Stimulated activated CD4-positive, alpha-beta T cell treated with anti-CD3 and anti-CD28 coated beads, TNF-alpha, amount 100 ng/mL, for 4 hours (primary cell): Measurements from ENCODE around the gene RAX.

Experiments used
- DNase-seq, 3 experiments: peaks; one replicate each; pipeline ENCODE4 v3.0.0-alpha.2; 2020; ENCODE audit warnings: low read depth in 3 of 3

The RAX gene

DNA sequence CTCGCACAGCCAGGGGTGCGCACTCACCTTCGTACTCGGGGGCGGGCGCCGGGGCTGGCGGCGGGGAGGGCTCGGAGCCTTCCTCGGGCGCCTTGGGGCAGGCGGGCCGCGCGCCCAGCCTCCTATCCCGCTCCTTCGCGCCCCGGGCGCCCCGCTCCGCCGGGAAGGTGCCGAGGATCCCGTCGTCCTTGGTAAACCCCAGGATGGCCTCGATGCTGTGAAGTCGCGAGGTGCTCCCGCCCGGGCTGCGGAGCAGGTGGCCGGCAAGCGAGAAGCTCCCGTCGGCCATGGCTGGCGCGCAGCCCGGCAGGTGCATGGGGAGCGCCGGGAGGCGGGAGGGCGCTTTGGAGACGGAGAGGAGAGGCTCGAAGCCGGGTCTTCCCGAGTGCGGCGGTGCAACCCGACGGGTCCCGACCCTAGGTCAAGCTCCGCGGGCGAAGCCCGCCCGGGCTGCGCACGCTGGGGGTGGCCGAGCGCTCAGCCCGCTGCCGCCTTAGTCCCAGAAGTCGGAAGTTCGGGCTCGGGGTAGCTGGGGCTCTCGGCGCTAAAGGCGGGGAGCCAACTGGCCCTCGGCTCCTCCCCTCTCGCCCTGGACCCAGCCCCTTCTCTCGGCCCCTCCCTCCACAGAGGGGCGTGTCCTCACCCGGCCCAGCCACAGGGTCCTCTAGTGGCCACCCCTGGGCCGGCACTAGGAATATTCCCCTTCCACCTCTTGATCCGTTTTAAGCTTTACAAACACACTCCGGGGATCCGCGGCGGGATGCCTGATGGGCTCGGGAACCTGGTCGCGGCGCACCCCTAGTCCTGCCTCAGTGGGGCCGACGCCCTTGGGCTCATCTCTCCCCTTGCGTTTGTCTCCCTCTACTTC is at the start of gene RAX:
Gene RAX (minus strand): TSS at position 564 of the 868 bp plus-strand sequence. CDS start 248 bp downstream, at position 316.
- no peak for DNase-seq

DNA sequence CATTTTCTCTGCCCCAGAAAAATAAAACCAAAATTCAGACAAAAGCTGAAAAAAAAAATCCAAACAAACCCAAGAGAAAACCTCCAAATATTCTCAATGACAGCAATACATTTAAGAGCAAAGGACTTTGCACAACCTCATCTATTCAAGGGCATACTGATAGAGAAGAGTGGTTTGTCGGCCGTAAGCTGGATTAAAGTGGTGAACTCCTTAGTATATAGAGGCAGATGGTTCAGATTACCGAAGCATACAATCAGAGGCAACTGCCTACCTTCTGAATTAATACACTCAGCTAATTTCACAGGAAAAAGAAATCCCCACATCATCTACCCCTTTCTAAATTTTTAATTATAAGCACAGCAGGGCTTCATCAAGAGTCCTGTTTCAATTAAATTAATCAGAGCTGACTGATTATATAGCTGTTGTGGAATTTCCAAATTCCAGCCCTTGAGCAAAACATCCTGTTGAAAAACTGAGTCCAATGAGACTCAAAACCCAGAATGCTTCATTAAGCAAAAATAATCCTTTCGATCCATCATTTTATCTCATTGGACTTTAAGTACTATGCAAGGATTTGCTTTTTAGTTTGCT is 45.3 kb upstream of the RAX start, which contains the start of gene CPLX4:
Gene CPLX4 (minus strand): TSS at position 190 of the 591 bp plus-strand sequence. CDS start 187 bp downstream, at position 3.
- DNase-seq = no peak

GRCh38 chr18:59311631-59312030 is 38.4 kb upstream of the RAX start:
- no peak for DNase-seq

DNA sequence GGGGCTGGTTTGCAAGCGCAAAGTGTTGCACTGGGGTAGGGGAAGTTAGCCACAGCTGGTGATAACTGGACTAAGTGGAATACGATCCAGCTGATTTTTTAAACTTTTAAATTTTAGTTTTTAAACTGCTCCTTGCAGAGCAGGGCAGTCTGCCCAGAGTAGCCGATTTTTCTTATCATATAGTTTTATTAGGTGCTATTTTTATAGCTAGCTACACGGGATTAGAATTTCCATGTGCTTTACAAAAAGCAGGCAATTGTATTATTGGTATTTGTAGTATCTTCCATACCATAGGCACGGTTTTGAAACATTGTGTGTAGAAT is 35.6 kb upstream of the RAX start:
- DNase-seq = no peak

- DNase-seq = peak; percentile 45 to 59 (median 50)
These were observed 35.1 kb upstream of the RAX start for GRCh38 chr18:59308248-59308937.

DNA sequence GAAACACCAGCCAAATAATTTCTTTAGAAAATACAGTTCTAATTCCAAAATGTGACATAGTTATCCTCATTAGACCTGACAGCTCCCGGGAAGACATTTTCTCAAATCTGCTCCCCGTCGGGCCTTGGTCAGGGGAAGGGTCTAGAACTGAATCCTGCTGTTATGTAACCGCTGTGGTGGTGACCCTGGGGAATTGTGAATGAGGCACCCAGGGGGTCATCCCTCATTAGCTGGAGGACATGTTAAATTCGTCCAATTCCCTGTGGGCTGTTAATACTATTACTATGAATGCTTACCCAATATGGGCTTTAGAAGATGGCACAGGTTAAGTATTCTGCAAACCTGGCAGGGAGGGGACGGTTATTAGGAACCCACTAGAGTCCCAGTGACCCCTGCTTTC is 33.4 kb upstream of the RAX start:
- no peak for DNase-seq

DNA sequence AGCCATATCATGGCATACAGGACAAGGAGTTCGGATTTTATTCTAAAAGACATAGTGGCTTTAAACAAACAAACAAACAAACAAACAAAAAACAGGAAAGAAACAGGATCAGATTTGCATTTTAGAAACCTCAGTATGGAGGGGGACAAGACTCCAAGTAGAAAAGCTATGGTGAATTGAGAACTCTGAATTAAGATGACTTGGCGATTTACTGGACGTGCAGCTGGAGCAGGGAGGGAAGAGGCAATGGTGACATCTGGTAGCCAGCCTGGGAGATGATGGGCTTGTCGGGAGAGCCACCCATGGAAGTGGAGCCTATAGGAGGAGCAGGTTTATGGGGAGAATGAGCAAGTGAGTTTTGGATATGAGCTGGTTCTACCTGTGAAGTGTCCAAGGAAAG is 32.0 kb upstream of the RAX start:
- no peak for DNase-seq

- DNase-seq = no peak
These were observed 30.5 kb upstream of the RAX start for GRCh38 chr18:59303656-59304195.

- no peak for DNase-seq
These were observed 29.8 kb upstream of the RAX start for GRCh38 chr18:59303006-59303405.

- DNase-seq = no peak
These were observed 28.7 kb upstream of the RAX start for GRCh38 chr18:59301929-59302328.

DNA sequence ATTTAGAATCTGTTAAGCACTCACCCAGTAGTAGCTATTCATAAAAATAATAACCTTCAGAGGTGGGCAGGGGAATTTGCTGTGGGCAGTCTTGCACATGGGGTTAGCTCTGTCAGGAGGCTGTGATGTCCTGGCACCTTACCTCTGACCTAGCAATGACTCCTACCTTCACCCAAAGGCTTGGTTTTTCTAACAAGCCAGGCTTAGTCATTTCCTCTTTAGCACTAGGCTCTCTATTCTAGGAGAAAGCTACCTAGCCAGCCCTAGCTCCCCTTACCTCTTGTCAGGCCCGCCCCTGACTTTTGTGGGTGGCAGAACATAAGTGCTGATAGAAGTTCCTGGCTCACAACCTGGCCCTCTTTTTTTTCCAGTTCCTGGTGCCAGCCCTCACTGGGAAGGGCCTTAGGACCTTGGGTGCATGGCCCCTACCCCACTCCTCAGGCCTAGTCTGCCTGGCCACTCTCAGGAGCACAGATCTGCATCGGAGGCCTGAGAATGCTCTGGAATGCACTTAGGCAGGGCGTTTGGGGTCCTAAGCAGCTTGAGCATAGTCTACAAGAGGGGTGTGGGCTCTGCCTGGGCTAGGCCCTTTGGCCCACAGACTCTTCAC is 27.5 kb upstream of the RAX start:
- DNase-seq = no peak

DNA sequence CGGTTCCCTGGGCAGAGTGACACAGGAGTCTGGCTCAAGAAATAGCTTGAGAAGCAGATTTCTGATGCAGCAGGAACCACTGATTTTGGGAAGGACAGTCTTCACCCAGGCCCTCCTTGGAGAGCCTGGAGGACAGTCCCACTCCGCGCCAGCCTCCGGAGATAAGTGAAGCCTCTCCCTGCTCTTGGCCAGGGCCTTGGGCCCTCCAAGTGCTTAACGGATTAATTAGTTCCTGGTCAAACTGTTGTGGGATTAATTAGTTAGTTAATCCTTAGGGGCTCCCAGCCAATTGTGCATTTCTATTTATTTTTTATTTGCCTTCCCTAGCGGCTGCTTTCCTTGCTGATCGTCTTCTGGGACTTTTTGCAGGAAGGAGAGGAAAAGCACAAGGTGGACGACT is 25.6 kb upstream of the RAX start:
- DNase-seq = no peak

DNA sequence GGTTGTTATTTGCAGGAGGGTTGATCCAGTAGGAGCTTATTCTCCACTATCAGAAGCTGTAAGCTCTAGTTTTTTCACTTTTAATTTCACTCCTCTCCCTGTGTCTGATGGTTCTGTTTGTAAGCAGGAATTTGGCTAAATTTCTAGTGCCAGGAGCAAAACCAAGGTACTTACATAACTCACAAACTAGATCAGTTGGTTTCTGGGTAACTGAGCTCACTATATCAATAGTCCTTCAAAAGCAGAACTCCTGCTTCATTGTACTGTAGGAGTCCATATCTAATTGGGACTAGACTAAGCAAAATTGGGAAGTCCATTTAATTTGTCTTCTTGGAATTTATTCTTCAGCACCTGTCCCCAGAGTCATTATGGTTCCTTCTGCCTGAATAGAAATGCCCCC is 20.1 kb upstream of the RAX start:
- no peak for DNase-seq

DNA sequence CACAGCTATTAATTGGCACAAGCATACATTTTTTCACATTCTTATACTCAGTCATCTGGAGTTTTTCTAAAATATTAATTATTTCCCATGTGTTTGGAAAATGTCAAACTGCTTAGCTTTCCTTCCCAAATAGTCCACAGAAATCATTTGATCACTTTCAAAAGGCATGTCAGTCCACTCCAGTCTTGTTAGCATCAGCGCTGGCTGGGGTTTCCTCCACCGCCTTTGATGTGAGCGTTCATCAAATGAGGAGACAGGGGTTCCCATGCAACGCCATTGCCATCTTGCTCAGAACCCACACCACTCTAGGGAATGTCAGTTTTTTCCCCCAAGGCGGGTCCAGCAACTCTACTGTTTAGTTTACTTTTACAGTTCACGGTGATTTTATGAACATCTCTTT is 13.1 kb upstream of the RAX start:
- no peak for DNase-seq

GRCh38 chr18:59282341-59282740 is 9.1 kb upstream of the RAX start:
- no peak for DNase-seq

- no peak for DNase-seq
These were observed 6.5 kb upstream of the RAX start for GRCh38 chr18:59279722-59280121.

DNA sequence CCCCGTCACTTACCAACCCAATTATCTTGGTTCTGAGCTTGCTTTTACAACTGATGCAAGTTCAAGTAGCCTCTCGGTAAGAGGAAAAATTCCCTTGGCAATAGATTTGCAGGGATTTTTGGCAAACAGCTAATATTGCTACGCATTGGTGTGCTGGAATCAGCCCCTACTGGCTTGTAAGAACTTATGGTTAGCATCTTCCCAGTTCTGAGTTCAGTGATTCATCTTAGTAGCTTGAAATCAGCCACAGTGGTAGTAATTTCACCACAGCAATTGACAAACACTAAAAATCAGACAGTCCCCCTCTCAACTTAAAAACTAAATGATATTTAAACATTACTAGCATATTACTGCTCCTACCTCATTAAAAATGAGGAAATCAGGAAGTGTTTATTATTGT is 5.9 kb upstream of the RAX start:
- no peak for DNase-seq

- DNase-seq = no peak
These were observed 5.5 kb upstream of the RAX start for GRCh38 chr18:59278793-59279192.

GRCh38 chr18:59276047-59276446 is 2.8 kb upstream of the RAX start:
- DNase-seq = no peak

DNA sequence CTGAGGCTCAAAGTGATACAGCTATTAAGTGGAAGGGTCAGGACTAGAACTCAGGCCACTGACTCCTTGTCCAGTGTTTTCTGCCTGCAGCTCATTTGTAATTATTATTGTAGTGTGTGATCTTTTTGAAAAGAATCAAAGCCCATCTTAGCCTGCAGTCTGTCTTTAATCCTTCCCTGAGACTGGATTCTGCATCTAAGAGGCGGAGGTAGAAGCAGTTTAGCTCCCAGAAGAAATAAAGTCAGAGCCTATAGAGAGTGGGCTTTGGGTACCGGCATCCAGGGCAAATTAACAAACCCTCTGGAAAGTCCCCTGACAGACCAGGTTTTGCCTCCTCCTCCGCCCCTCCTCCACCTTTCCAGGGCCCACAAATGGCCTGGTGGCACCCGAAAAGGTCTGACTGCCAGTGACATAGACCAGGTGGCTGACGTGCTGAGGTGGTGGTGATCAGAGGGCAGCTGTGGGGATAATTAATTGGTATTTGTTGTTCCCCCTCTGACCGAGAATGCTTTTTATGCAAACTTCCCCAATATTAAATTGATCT is 2.2 kb upstream of the RAX start:
- DNase-seq = no peak

DNA sequence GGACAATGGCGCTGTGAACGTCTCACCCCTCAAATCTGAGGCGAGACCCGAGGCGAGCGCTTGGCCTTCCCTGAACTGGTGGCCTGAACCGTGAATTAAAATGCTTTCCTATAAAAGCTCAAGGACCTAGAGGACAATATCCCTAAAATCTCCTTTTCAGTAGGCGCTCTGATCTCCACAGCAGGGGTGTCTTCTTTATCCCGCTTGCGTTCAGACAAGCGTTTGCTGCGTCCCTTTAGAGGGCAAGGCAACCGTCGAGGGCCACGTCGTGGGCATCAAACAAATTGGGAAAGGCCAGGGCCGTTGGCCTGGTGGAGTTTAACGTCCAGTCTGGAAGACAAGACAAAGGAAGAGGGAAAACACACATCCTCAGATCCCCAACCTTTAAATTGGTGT is 1.3 kb upstream of the RAX start:
- no peak for DNase-seq
